ENCODE measurements around the gene TEX29. TPM values are rescaled to one million over a fixed set of nuclear protein-coding genes. Genes with fewer than 3 reads are reported as not detected.

TEX29 gene
- total RNA-seq, 1 donor from 2014 or later = 0.70 TPM

GRCh38 chr13:111322001-111322915 is 1.8 kb downstream of the TEX29 start:
- no peak for DNase-seq (ENCODE audit: low spot score)
- H3K4me3 Mint-ChIP-seq (ENCODE audit: unreplicated experiment) = no peak overlapping the region
- no peaks in the 10 kb centered on the region for H3K4me1 Mint-ChIP-seq (ENCODE audit: low read depth)
- no peak overlapping the region for H3K27ac Mint-ChIP-seq (ENCODE audit: unreplicated experiment)
- H3K9me3 Mint-ChIP-seq (ENCODE audit: low read depth) = no peaks in the 10 kb centered on the region
- peaks cover 22% of the 10 kb centered on the region for H3K36me3 Mint-ChIP-seq (ENCODE audit: low read depth)
- no peak for TF ChIP-seq CTCF (IDR thresholded peaks at IDR 0.05)
- no peaks in the 10 kb centered on the region for H3K27me3 Mint-ChIP-seq (ENCODE audit: low read depth)

GRCh38 chr13:111322916-111323331 is 2.5 kb downstream of the TEX29 start:
- no peaks in the 10 kb centered on the region for H3K27me3 Mint-ChIP-seq (ENCODE audit: low read depth)
- H3K4me3 Mint-ChIP-seq (ENCODE audit: unreplicated experiment) = no peak overlapping the region
- no peak for DNase-seq (ENCODE audit: low spot score)
- H3K4me1 Mint-ChIP-seq (ENCODE audit: low read depth) = no peaks in the 10 kb centered on the region
- H3K27ac Mint-ChIP-seq (ENCODE audit: unreplicated experiment) = no peak overlapping the region
- H3K9me3 Mint-ChIP-seq (ENCODE audit: low read depth) = no peaks in the 10 kb centered on the region
- peaks cover 18% of the 10 kb centered on the region for H3K36me3 Mint-ChIP-seq (ENCODE audit: low read depth)
- TF ChIP-seq CTCF (IDR thresholded peaks at IDR 0.05) = no peak

- Mint-ChIP-seq H3K27ac (ENCODE audit: unreplicated experiment) (no peak overlapping the region), H3K36me3 (ENCODE audit: low read depth) (peaks cover 15% of the 10 kb centered on the region), H3K27me3 (ENCODE audit: low read depth) (no peaks in the 10 kb centered on the region), H3K4me3 (ENCODE audit: unreplicated experiment) (no peak overlapping the region), H3K4me1 (ENCODE audit: low read depth) (no peaks in the 10 kb centered on the region), H3K9me3 (ENCODE audit: low read depth) (no peaks in the 10 kb centered on the region)
- TF ChIP-seq CTCF (IDR thresholded peaks at IDR 0.05) = no peak
- no peak for DNase-seq (ENCODE audit: low spot score)
Observed at GRCh38 chr13:111323549-111323948, 3.1 kb downstream of the TEX29 start.

GRCh38 chr13:111323950-111324651 is 3.7 kb downstream of the TEX29 start:
- Mint-ChIP-seq H3K36me3 (ENCODE audit: low read depth) (peaks cover 11% of the 10 kb centered on the region), H3K4me3 (ENCODE audit: unreplicated experiment) (no peak overlapping the region), H3K9me3 (ENCODE audit: low read depth) (no peaks in the 10 kb centered on the region), H3K4me1 (ENCODE audit: low read depth) (no peaks in the 10 kb centered on the region), H3K27ac (ENCODE audit: unreplicated experiment) (no peak overlapping the region), H3K27me3 (ENCODE audit: low read depth) (no peaks in the 10 kb centered on the region)
- no peak for DNase-seq (ENCODE audit: low spot score)
- no peak for TF ChIP-seq CTCF (IDR thresholded peaks at IDR 0.05)

- peaks cover 9% of the 10 kb centered on the region for H3K36me3 Mint-ChIP-seq (ENCODE audit: low read depth)
- no peak overlapping the region for H3K27ac Mint-ChIP-seq (ENCODE audit: unreplicated experiment)
- H3K4me3 Mint-ChIP-seq (ENCODE audit: unreplicated experiment) = no peak overlapping the region
- no peak for DNase-seq (ENCODE audit: low spot score)
- no peaks in the 10 kb centered on the region for H3K9me3 Mint-ChIP-seq (ENCODE audit: low read depth)
- H3K4me1 Mint-ChIP-seq (ENCODE audit: low read depth) = no peaks in the 10 kb centered on the region
- TF ChIP-seq CTCF (IDR thresholded peaks at IDR 0.05) = no peak
- no peaks in the 10 kb centered on the region for H3K27me3 Mint-ChIP-seq (ENCODE audit: low read depth)
Observed at GRCh38 chr13:111324736-111325135, 4.3 kb downstream of the TEX29 start.
